HG03460 (cell line): Measurements from ENCODE around the gene C19orf25.

ENCODE experiments used
- ATAC-seq: cut with Tn5 transposase; IDR thresholded peaks from one replicate; pipeline ENCODE4 v1.9.1; 2021; ENCODE audit not compliant: unreplicated experiment

Gene C19orf25

GRCh38 chr19:1433119-1434039, 45.6 kb downstream of the C19orf25 start:
- no peak for ATAC-seq

GRCh38 chr19:1432507-1432887, 46.5 kb downstream of the C19orf25 start:
- no peak for ATAC-seq

- ATAC-seq: no peak
These were observed 47.1 kb downstream of the C19orf25 start for GRCh38 chr19:1431759-1432506.

GRCh38 chr19:1430246-1430645, 48.8 kb downstream of the C19orf25 start:
- no peak for ATAC-seq

GRCh38 chr19:1429750-1430149, 49.3 kb downstream of the C19orf25 start:
- no peak for ATAC-seq

- ATAC-seq: no peak
These were observed 50.1 kb downstream of the C19orf25 start for GRCh38 chr19:1428738-1429391.

GRCh38 chr19:1427221-1427920, 51.6 kb downstream of the C19orf25 start:
- no peak for ATAC-seq

- no peak for ATAC-seq
These were observed 52.3 kb downstream of the C19orf25 start for GRCh38 chr19:1426736-1427135.

GRCh38 chr19:1425902-1426301, 53.1 kb downstream of the C19orf25 start:
- ATAC-seq: no peak

- no peak for ATAC-seq
These were observed 53.7 kb downstream of the C19orf25 start for GRCh38 chr19:1425102-1425837.

GRCh38 chr19:1424192-1424955, 54.6 kb downstream of the C19orf25 start:
- no peak for ATAC-seq

GRCh38 chr19:1423436-1424191, 55.4 kb downstream of the C19orf25 start:
- ATAC-seq: no peak
